SK-N-SH (cell line): ENCODE data around the gene SPSB3. TPM values are rescaled to one million over a fixed set of nuclear protein-coding genes. Genes with fewer than 3 reads are reported as not detected.
"Not testable (repeated sequence)": the region's sequence is repeated elsewhere in the genome, so short reads cannot be mapped to it uniquely, and the experiment has no call there.

ENCODE experiments used
- CTCF ChIA-PET: fragments of 300-600, 350-600 bp; formaldehyde crosslinking; extraction: SDS; loops from one replicate; lab custom pipeline; 2021; lab: Yijun Ruan, JAX
- POLR2A ChIA-PET: fragments of 350-600 bp; sonication (Branson Sonifier 250); formaldehyde crosslinking; extraction: SDS; loops from one replicate; lab custom pipeline; 2020; ENCODE audit warnings: antibody characterized with exemption, inconsistent platforms; lab: Yijun Ruan, JAX
- DNase-seq: peaks from one replicate; pipeline ENCODE4 v3.0.0; 2012
- H2AFZ ChIP-seq: fragments of 200-600 bp; sonication (generic); 2 replicates; pipeline ENCODE4 v1.8.1; 2016; ENCODE audit warnings: antibody characterized with exemption, mild to moderate bottlenecking, low read depth
- H3F3A ChIP-seq: fragments of 200-600 bp; sonication (generic); replicated peaks from 2 replicates; pipeline ENCODE3; 2016; ENCODE audit warnings: antibody characterized with exemption, mild to moderate bottlenecking; ENCODE audit not compliant: insufficient read depth
- H3K27ac ChIP-seq, 2 experiments: fragments of 200-500 bp in 1 of 2; fragments of 200-600 bp in 1 of 2; sonication (Bioruptor generic) in 1 of 2; sonication (generic), shearing (Covaris generic) in 1 of 2; 2 replicates each; pipeline versions ENCODE4 v1.5.1 to v1.6.1; 2014 to 2016; ENCODE audit warnings: low read depth in 2 of 2, inconsistent platforms in 1 of 2, low read length in 1 of 2, mild to moderate bottlenecking in 1 of 2, mixed read lengths in 1 of 2
- H3K27me3 ChIP-seq: fragments of 200-600 bp; sonication (generic), shearing (Covaris generic); 2 replicates; pipeline ENCODE4 v1.6.1; 2016; ENCODE audit warnings: mixed run types; ENCODE audit not compliant: insufficient read depth
- H3K36me3 ChIP-seq, 2 experiments: fragments of 200-500 bp in 1 of 2; fragments of 200-600 bp in 1 of 2; sonication (Bioruptor generic) in 1 of 2; sonication (generic) in 1 of 2; replicated peaks in 1 of 2; 2 replicates each; pipeline versions ENCODE3 to v1.5.1; 2014 to 2016; ENCODE audit warnings: low read length in 1 of 2, mild to moderate bottlenecking in 1 of 2; ENCODE audit not compliant: insufficient read depth in 2 of 2, control insufficient read depth in 1 of 2
- H3K4me1 ChIP-seq, 2 experiments: fragments of 200-500 bp in 1 of 2; fragments of 200-600 bp in 1 of 2; sonication (Bioruptor generic) in 1 of 2; sonication (generic), shearing (Covaris generic) in 1 of 2; 2 replicates each; pipeline versions ENCODE4 v1.5.1 to v1.6.1; 2014 to 2016; ENCODE audit warnings: low read depth in 1 of 2, low read length in 1 of 2, mixed run types in 1 of 2; ENCODE audit not compliant: insufficient read depth in 2 of 2, control insufficient read depth in 1 of 2
- H3K4me2 ChIP-seq: fragments of 200-600 bp; sonication (generic), shearing (Covaris generic); 2 replicates; pipeline ENCODE4 v1.6.1; 2017; ENCODE audit warnings: mixed run types
- H3K4me3 ChIP-seq, 2 experiments: fragments of 200-500 bp in 1 of 2; fragments of 200-600 bp in 1 of 2; sonication (Bioruptor generic) in 1 of 2; sonication (generic), shearing (Covaris generic) in 1 of 2; 2 replicates each; pipeline versions ENCODE4 v1.5.1 to v1.8.1; 2014 to 2016; ENCODE audit warnings: low read depth in 2 of 2, inconsistent platforms in 1 of 2, low read length in 1 of 2, mild to moderate bottlenecking in 1 of 2, mixed read lengths in 1 of 2, moderate library complexity in 1 of 2
- H3K79me2 ChIP-seq: fragments of 200-600 bp; sonication (generic); 2 replicates; pipeline ENCODE4 v1.8.1; 2017; ENCODE audit warnings: mild to moderate bottlenecking; ENCODE audit not compliant: insufficient read depth
- H3K9ac ChIP-seq: fragments of 200-600 bp; sonication (generic); 2 replicates; pipeline ENCODE4 v1.6.1; 2017; ENCODE audit warnings: mixed run types
- H3K9me2 ChIP-seq: fragments of 200-600 bp; sonication (generic); 2 replicates; pipeline ENCODE4 v1.6.1; 2017; ENCODE audit warnings: mixed run types
- H3K9me3 ChIP-seq: fragments of 200-600 bp; sonication (generic); 2 replicates; pipeline ENCODE4 v1.6.1; 2017; ENCODE audit warnings: mixed run types, mild to moderate bottlenecking, moderate library complexity
- H4K20me1 ChIP-seq: fragments of 200-600 bp; sonication (generic); 2 replicates; pipeline ENCODE4 v1.6.1; 2017; ENCODE audit warnings: mild to moderate bottlenecking, mixed run types; ENCODE audit not compliant: insufficient read depth
- EP300 ChIP-seq, 2 experiments: IDR thresholded peaks; 2 replicates each; pipeline versions ENCODE4 v1.4.0 to v1.6.1; 2012; ENCODE audit warnings: borderline replicate concordance in 1 of 2, low read depth in 1 of 2, low read length in 1 of 2
- GATA2 ChIP-seq: sonication (generic); formaldehyde crosslinking; IDR thresholded peaks from 2 replicates; pipeline ENCODE4 v1.5.0; 2020; ENCODE audit warnings: mild to moderate bottlenecking, missing genetic modification reagents
- JUND ChIP-seq: IDR thresholded peaks from 2 replicates; pipeline ENCODE4 v1.4.0; 2012
- POLR2AphosphoS5 ChIP-seq: IDR thresholded peaks from 2 replicates; pipeline ENCODE4 v1.6.1; 2012; ENCODE audit warnings: low read depth, low read length
- RFX5 ChIP-seq: IDR thresholded peaks from 2 replicates; pipeline ENCODE4 v1.6.1; 2012; ENCODE audit warnings: mild to moderate bottlenecking, improper control_type of control experiment, low read length
- RXRA ChIP-seq: IDR thresholded peaks from 2 replicates; pipeline ENCODE4 v1.4.0; 2012; ENCODE audit warnings: low read depth, mild to moderate bottlenecking, borderline replicate concordance
- SIN3A ChIP-seq: IDR thresholded peaks from 2 replicates; pipeline ENCODE4 v1.6.1; 2012; ENCODE audit warnings: low read depth, mild to moderate bottlenecking, low read length, moderate library complexity, borderline replicate concordance
- TAF1 ChIP-seq: IDR thresholded peaks from 2 replicates; pipeline ENCODE4 v1.6.1; 2012; ENCODE audit warnings: low read depth, mild to moderate bottlenecking, low read length, moderate library complexity, borderline replicate concordance
- TCF12 ChIP-seq: IDR thresholded peaks from 2 replicates; pipeline ENCODE4 v1.4.0; 2012
- ZBTB33 ChIP-seq: IDR thresholded peaks from 2 replicates; pipeline ENCODE4 v1.4.0; 2012; ENCODE audit warnings: low read depth, borderline replicate concordance
- WGBS: methylation state at CpG from one replicate; pipeline ENCODE4 v1.1.6; 2017; ENCODE audit warnings: low lambda C conversion rate; 5-methylcytosine and 5-hydroxymethylcytosine counted together
- polyA plus RNA-seq, 3 experiments: library from polyadenylated mRNA; depleted of rRNA; stranded (reverse); fragments of >200 nt; gene quantifications; 2 replicates each; pipeline ENCODE4 v1.2.3, GENCODE V29; 2012

Gene SPSB3
- polyA plus RNA-seq, 1 of the 3 experiments (the other 2 are of a cell fraction): 40.6 TPM

- CTCF ChIA-PET: no interaction called here
- no peaks in the 10 kb centered on the region for H3K27me3 ChIP-seq
- no peak overlapping the region for H3K4me3 ChIP-seq
- H3K9me3 ChIP-seq: no peaks in the 10 kb centered on the region
- no peaks in the 10 kb centered on the region for H3K9me2 ChIP-seq
- peaks cover 7 to 25% of the 10 kb centered on the region in 2 experiments for H3K36me3 ChIP-seq
- H2AFZ ChIP-seq: no peak overlapping the region
- no peaks in the 10 kb centered on the region for H4K20me1 ChIP-seq
- TF ChIP-seq EP300 (IDR thresholded peaks at IDR 0.05; ENCODE audit: borderline replicate concordance in 1 of 2, low read depth in 1 of 2, low read length in 1 of 2) (no peak), JUND (no peak), GATA2 (no peak), SIN3A (no peak), RFX5 (no peak), TAF1 (no peak)
- DNase-seq: no peak
- H3K9ac ChIP-seq: no peak overlapping the region
- POLR2A ChIA-PET: no interaction called here
- H3K4me1 ChIP-seq: no peaks in the 10 kb centered on the region
- H3K79me2 ChIP-seq: 0 out of 2 replicates have a peak, but pooled peaks cover 4% of the 10 kb centered on the region
- WGBS: 99% methylated on average over 13 of the region's 22 CpGs
- H3K27ac ChIP-seq: no peak overlapping the region
- peaks cover 45% of the 10 kb centered on the region for H3F3A ChIP-seq
- H3K4me2 ChIP-seq: no peak overlapping the region
Measured at GRCh38 chr16:1734816-1735215, 47.6 kb downstream of the SPSB3 start.

GRCh38 chr16:1734123-1734522 lies 48.2 kb downstream of the SPSB3 start:
- Histone ChIP-seq H3K27me3 (no peaks in the 10 kb centered on the region), H3K4me2 (no peak overlapping the region), H3F3A (peaks cover 38% of the 10 kb centered on the region), H3K27ac (no peak overlapping the region; a peak in 1 of 4 replicates), H3K4me3 (no peak overlapping the region), H4K20me1 (no peaks in the 10 kb centered on the region), H3K36me3 (peaks cover 7 to 30% of the 10 kb centered on the region in 2 experiments), H3K9me3 (no peaks in the 10 kb centered on the region), H3K9me2 (no peaks in the 10 kb centered on the region), H3K79me2 (0 out of 2 replicates have a peak, but pooled peaks cover 4% of the 10 kb centered on the region), H2AFZ (no peak overlapping the region), H3K9ac (no peak overlapping the region), H3K4me1 (no peaks in the 10 kb centered on the region)
- POLR2A ChIA-PET: no interaction called here
- DNase-seq: no peak
- 100% methylated on average over 1 of the region's 22 CpGs for WGBS
- no peak for TF ChIP-seq ZBTB33
- TF ChIP-seq RXRA: no peak
- no peak for TF ChIP-seq TCF12
- no peak for TF ChIP-seq POLR2AphosphoS5
- CTCF ChIA-PET: no interaction called here

GRCh38 chr16:1732551-1732987 lies 49.8 kb downstream of the SPSB3 start:
- H3K9me2 ChIP-seq, H2AFZ ChIP-seq, H3K4me2 ChIP-seq, H3K27me3 ChIP-seq, H3K9ac ChIP-seq, H3K79me2 ChIP-seq, H3K9me3 ChIP-seq, CTCF ChIA-PET, H4K20me1 ChIP-seq, H3K4me1 ChIP-seq, H3K27ac ChIP-seq, H3K4me3 ChIP-seq, DNase-seq, POLR2A ChIA-PET: not testable (repeated sequence)
- WGBS: 96% methylated on average over 5 of the region's 21 CpGs
- peaks cover 23% of the 10 kb centered on the region for H3F3A ChIP-seq
- peaks cover 7 to 34% of the 10 kb centered on the region in 2 experiments for H3K36me3 ChIP-seq
